Right cardiac atrium (tissue), 5 donors: ENCODE measurements around the gene JDP2. TPM values are rescaled to one million over a fixed set of nuclear protein-coding genes. Genes with fewer than 3 reads are reported as not detected.
"Not testable (repeated sequence)": the region's sequence is repeated elsewhere in the genome, so short reads cannot be mapped to it uniquely, and the experiment has no call there.

Experiments
- ATAC-seq, 2 donors: fragments of 200-7000 bp; cut with Tn5 transposase; one replicate each; pipeline versions ENCODE4 v1.8.0 to v1.9.1; 2020; ENCODE audit warnings: moderate library complexity in 2 of 2, mild to moderate bottlenecking in 1 of 2
- DNase-seq, 3 donors: peaks; one replicate each; pipeline ENCODE4 v3.0.0-alpha.2; 2020
- H3K27ac ChIP-seq: one replicate; pipeline ENCODE4 v1.5.1; 2013; ENCODE audit warnings: mild to moderate bottlenecking, low read length, control low read depth, moderate library complexity
- H3K27me3 ChIP-seq: one replicate; pipeline ENCODE4 v1.6.1; 2013; ENCODE audit not compliant: control insufficient read depth, insufficient read depth
- H3K4me1 ChIP-seq: one replicate; pipeline ENCODE4 v1.6.1; 2013; ENCODE audit warnings: low read length; ENCODE audit not compliant: control insufficient read depth, insufficient read depth
- H3K4me3 ChIP-seq: one replicate; pipeline ENCODE4 v1.5.1; 2013; ENCODE audit warnings: low read length, control low read depth
- H3K9me3 ChIP-seq: one replicate; pipeline ENCODE4 v1.6.1; 2013; ENCODE audit warnings: low read length; ENCODE audit not compliant: control insufficient read depth
- WGBS: extraction: QIAGEN DNeasy Blood & Tissue Kit; methylation state at CpG from one replicate; pipeline ENCODE4 v1.1.7; 2013; 5-methylcytosine and 5-hydroxymethylcytosine counted together
- intact Hi-C, 4 donors: fragments of 100-400 bp; cut with DNase I; formaldehyde crosslinking; loops; one replicate each; pipeline versions ENCODE4 v1.11.0 to v1.14.0; 2022 to 2023
- long read RNA-seq, 4 donors: library from polyadenylated mRNA; unstranded; transcript quantifications; one replicate each; pipeline ENCODE4 v2.0.0, GENCODE V29; 2020 to 2021
- polyA plus RNA-seq: library from polyadenylated mRNA; stranded (reverse); fragments of 200-250 nt; gene quantifications from one replicate; pipeline ENCODE4 v1.2.3, GENCODE V29; 2013
- total RNA-seq, 4 donors: library from RNA; stranded (reverse); fragmentation: NEBNext Ultra II Directional; extraction: Animal tissue kit (Norgen Biotek cat#: 25700); gene quantifications; one replicate each; pipeline ENCODE4 v1.2.1, GENCODE V29; 2021
- donor health status: healthy with polysubstance abuse.
- donor health status: DM: no; HTN: yes; CAD: no.
- donor health status: DM: no; HTN: no; CAD: no.
- donor health status: DM: no; HTN: yes; CAD: no; lungs with severe emphysema.
- donor health status: DM: yes; HTN: yes; CAD: no.

Gene JDP2, protein sequence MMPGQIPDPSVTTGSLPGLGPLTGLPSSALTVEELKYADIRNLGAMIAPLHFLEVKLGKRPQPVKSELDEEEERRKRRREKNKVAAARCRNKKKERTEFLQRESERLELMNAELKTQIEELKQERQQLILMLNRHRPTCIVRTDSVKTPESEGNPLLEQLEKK
- total RNA-seq, result 10 to 100 TPM; 28.3 to 42.2 (median 39.4) TPM
- polyA plus RNA-seq, result 39.2 TPM
- long read RNA-seq, donor 1, transcript JDP2-206 (4 exons, 631 nt), result major isoform, 53 of 69 reads
- long read RNA-seq, donor 1, partial matches to known transcripts, result 3 of 69 reads
- long read RNA-seq, donor 1, other reads (novel, unspliced or antisense), result 11 of 69 reads
- long read RNA-seq, donor 2, full-length matches to known transcripts, result 36 of 45 reads
- long read RNA-seq, donor 2, partial matches to known transcripts, result 1 of 45 reads
- long read RNA-seq, donor 2, other reads (novel, unspliced or antisense), result 8 of 45 reads
- long read RNA-seq, donor 3, partial matches to known transcripts, result 9 of 14 reads
- long read RNA-seq, donor 3, other reads (novel, unspliced or antisense), result 4 of 14 reads
- long read RNA-seq, donor 4, transcript JDP2-206 (4 exons, 631 nt), result major isoform, 19 of 29 reads
- long read RNA-seq, donor 4, partial matches to known transcripts, result 0 of 29 reads
- long read RNA-seq, donor 4, other reads (novel, unspliced or antisense), result 8 of 29 reads

DNA sequence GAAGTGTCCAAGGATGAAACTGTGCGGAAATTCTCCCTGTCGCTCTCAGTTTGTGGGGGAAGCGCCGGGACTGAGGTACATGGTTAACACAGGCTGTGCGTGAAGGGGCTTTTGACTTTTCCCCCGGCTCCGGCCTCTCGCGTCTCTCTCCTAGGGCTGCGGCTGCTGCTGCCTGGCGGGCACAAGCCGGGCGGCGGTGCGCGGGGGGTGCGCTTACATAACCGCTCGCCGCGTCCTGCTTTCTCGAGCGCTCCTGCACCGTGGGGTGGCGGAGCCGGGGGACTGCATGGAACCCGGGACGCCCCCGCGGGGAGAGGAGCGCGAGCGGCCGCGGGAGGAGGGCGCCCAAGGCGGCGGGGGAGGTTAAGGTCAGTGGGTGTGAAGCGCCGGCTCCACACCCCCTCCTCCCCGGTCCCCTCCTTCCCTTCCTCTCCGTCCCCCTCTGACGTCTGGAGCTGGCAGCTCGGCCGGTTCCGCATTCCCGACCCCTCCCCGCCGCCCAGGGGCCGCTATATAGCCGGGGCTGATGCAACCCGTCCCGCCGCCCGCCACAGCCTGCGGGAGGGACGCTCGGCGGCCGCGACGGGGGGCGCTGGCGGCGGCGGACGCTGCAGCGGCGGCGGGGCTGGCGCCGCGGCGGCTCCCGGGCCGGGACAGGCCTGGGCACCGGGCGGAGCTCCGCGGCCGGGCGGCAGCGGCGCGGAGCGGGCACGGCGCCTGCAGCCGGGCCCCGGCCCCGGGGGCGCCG lies at the start of gene JDP2:
Gene JDP2 (plus strand): TSS at position 541 of the 748 bp plus-strand sequence. CDS start 9,899 bp downstream, outside the sequence.
- H3K27me3 ChIP-seq, result no peaks in the 10 kb centered on the region
- peak within 1 kb of the TSS; percentile 92 for H3K27ac ChIP-seq
- H3K4me3 ChIP-seq, result peak within 1 kb of the TSS; percentile 95
- H3K9me3 ChIP-seq, result no peaks in the 10 kb centered on the region
- H3K4me1 ChIP-seq, result peaks cover 11% of the 10 kb centered on the region
- intact Hi-C loops, result loop anchor here (5.0 to 10.0 kb wide), 3 partner anchors 110 to 115 kb away; no protein-coding TSS in a partner anchor
- under 1% methylated on average over 93 of the region's 93 CpGs for WGBS
- ATAC-seq (peak; percentile 93 to 94), DNase-seq (peak; percentile 97 to 99 (median 99))

DNA sequence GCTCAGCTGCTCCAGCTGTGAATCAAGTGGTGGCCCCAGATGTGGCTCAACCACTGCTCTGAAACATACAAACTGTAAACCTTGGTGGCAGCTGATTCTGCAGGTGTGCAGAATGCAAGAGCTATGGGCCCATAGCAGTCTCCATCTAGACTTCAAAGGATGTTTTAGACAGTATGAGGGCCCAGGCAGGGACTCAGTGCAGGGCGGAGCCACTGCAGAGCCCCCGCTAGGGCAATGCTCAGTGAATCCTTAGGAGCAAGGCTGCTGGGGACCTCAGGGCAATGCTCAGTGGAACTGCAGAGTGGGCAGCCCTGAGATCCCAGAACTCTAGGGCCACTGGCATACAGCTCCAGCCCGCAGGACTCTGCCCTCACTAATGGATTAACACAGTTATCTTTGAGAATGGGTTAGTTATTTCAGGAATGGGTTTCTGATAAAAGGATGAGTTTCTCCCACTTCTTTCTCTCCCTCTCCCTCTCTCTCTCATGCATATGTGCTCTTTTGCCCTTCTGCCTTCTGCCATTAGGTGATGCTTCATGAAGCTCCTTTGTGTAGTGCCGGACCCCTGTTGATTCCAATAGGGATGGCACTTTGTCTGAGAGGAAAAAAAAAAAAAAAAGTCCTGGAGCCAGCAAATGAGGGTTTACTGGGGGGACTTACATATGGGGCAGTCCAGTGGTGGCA lies 48.4 kb upstream of the JDP2 start:
- ATAC-seq, result peak in 1 of 2 donors; percentile 14
- no peaks in the 10 kb centered on the region for H3K9me3 ChIP-seq
- H3K27ac ChIP-seq, result no peak overlapping the region
- no peaks in the 10 kb centered on the region for H3K27me3 ChIP-seq
- no peak for DNase-seq
- intact Hi-C loops, result no loop called here
- WGBS, result 97% methylated on average over 4 of the region's 4 CpGs
- H3K4me3 ChIP-seq, result no peak overlapping the region
- no peaks in the 10 kb centered on the region for H3K4me1 ChIP-seq

- Histone ChIP-seq H3K4me1 (no peaks in the 10 kb centered on the region), H3K9me3 (no peaks in the 10 kb centered on the region), H3K27ac (no peak overlapping the region), H3K27me3 (no peaks in the 10 kb centered on the region), H3K4me3 (no peak overlapping the region)
- DNase-seq (no peak), ATAC-seq (no peak)
- 95% methylated on average over 1 of the region's 1 CpG for WGBS
- intact Hi-C loops, result no loop called here
Observed at GRCh38 chr14:75379930-75380270, 47.9 kb upstream of the JDP2 start.

DNA sequence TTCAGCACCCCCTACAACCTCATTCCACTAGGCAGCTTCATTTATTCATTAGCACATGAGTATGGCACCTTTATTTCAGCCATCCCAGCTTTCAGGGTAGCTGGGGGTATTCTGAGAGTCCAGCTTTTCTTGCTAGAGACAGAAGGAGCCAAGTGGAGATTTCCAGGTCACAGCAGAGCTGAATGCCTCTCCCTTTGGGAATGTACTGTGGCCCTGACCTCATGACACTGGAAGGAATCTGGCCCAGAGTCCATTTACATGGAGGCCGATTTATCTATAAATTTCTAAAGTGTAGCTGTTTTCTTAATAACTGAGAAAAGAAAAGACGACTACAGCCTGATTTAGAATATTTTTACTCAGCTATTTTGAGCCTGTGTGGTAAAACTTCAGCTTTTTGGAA lies 47.2 kb upstream of the JDP2 start:
- H3K4me3 ChIP-seq, result no peak overlapping the region
- H3K27ac ChIP-seq, result no peak overlapping the region
- WGBS, result 44% methylated on average over 2 of the region's 2 CpGs
- no peaks in the 10 kb centered on the region for H3K9me3 ChIP-seq
- DNase-seq, result no peak
- intact Hi-C loops, result no loop called here
- ATAC-seq, result peak; percentile 20 to 41
- H3K4me1 ChIP-seq, result no peaks in the 10 kb centered on the region
- no peaks in the 10 kb centered on the region for H3K27me3 ChIP-seq

DNA sequence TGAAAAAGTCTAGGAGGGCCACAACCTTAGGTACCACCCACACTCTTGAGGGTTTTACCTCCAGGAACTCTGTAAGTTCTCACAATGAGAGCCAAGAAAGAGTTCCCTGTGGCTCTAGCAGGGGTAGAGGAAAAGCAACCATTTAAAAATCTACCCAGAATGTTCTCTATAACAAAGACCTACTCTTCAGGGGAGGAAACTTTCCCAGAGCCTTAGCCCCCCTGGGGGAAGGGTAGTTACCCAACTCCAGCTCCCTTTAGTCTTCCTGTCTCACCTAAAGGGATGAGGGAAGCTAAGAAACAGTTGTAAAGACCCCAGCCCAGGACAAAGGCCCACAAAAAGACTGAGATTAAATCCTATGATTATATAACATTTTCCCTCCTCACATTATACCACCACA lies 46.2 kb upstream of the JDP2 start:
- Histone ChIP-seq H3K4me3 (no peak overlapping the region), H3K27me3 (no peaks in the 10 kb centered on the region), H3K4me1 (no peaks in the 10 kb centered on the region), H3K27ac (no peak overlapping the region), H3K9me3 (no peaks in the 10 kb centered on the region)
- ATAC-seq, result no peak
- intact Hi-C loops, result no loop called here
- no peak for DNase-seq

GRCh38 chr14:75383219-75383618 lies 44.6 kb upstream of the JDP2 start:
- WGBS, result 92% methylated on average over 9 of the region's 9 CpGs
- H3K27me3 ChIP-seq, H3K4me3 ChIP-seq, intact Hi-C loops, H3K4me1 ChIP-seq, H3K27ac ChIP-seq, H3K9me3 ChIP-seq, DNase-seq, ATAC-seq: not testable (repeated sequence)

GRCh38 chr14:75383721-75384120 lies 44.1 kb upstream of the JDP2 start:
- no peaks in the 10 kb centered on the region for H3K27me3 ChIP-seq
- no peaks in the 10 kb centered on the region for H3K9me3 ChIP-seq
- DNase-seq (no peak), ATAC-seq (no peak)
- intact Hi-C loops, result no loop called here
- H3K27ac ChIP-seq, result no peak overlapping the region
- 82% methylated on average over 1 of the region's 1 CpG for WGBS
- no peaks in the 10 kb centered on the region for H3K4me1 ChIP-seq
- no peak overlapping the region for H3K4me3 ChIP-seq

DNA sequence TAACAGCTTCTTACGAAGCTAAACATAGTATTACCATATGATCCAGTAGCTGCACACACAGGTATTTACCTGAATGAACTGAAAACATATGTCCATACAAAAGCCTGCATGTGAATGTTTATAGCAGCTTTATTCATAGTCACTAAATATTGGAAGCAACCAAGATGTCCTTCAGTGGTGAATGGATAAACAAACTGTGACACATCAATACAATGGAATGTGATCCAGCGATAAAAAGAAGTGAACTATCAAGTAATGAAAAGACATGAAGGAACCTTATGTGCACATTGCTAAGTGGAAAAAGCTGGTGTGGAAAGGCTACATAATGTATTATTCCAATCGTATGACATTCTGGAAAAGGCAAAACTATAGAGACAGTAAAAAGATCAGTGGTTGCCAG lies 38.1 kb upstream of the JDP2 start:
- no peak for DNase-seq
- intact Hi-C loops, result no loop called here

DNA sequence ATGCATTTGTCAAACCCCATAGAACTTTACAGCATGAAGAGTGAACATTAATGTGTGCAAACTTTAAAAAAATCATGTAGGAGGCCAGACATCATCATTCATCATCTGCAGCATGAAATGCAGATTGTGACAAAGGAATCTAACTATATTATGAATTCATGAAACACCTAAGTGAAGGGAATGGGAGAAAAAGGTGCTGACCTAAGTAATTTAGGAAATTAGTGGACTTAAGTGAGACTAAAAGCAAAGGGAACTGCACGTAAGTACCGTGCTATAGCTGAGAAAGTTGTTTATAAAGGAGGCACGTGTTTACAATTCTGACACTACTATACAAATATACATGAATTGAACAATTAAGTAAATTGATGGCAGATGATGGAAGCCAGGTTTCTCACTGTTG lies 37.6 kb upstream of the JDP2 start:
- DNase-seq (no peak), ATAC-seq (no peak)
- H3K4me3 ChIP-seq, result no peak overlapping the region
- no peak overlapping the region for H3K27ac ChIP-seq
- H3K4me1 ChIP-seq, result no peaks in the 10 kb centered on the region
- no peaks in the 10 kb centered on the region for H3K9me3 ChIP-seq
- no peaks in the 10 kb centered on the region for H3K27me3 ChIP-seq
- intact Hi-C loops, result no loop called here
- WGBS, result 91% methylated on average over 3 of the region's 3 CpGs

More for the DNA sequence above, 38.1 kb upstream of the JDP2 start:
- H3K27me3 ChIP-seq, result no peaks in the 10 kb centered on the region
- H3K27ac ChIP-seq, result no peak overlapping the region
- WGBS, result 83% methylated on average over 3 of the region's 3 CpGs
- H3K4me1 ChIP-seq, result no peaks in the 10 kb centered on the region
- no peak overlapping the region for H3K4me3 ChIP-seq
- no peaks in the 10 kb centered on the region for H3K9me3 ChIP-seq
- no peak for ATAC-seq

DNA sequence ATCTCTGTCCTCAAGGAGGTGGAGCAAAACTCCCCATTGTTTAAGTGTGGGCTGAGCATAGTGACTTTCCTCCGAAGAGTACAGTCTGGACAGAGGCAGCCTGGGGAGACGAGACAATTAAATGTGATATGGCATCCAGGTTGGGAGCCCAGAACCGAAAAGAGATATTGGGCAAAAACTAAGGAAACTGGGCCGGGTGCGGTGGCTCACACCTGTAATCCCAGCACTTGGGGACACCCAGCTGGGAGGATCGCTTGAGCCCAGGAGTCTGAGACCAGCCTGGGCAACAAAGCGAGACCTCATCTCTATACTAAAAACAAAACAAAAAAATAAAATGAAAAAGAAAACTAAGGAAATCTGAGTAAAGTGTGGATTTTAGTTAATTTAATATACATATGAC lies 35.9 kb upstream of the JDP2 start:
- 87% methylated on average over 7 of the region's 7 CpGs for WGBS
- H3K4me1 ChIP-seq, result no peaks in the 10 kb centered on the region
- no peaks in the 10 kb centered on the region for H3K9me3 ChIP-seq
- intact Hi-C loops, result no loop called here
- no peaks in the 10 kb centered on the region for H3K27me3 ChIP-seq
- DNase-seq, result no peak
- no peak overlapping the region for H3K27ac ChIP-seq
- no peak overlapping the region for H3K4me3 ChIP-seq
- ATAC-seq, result no peak
